GM18499 (cell line): Measurements from ENCODE around the gene PLD4.
"Not testable (repeated sequence)": the region's sequence is repeated elsewhere in the genome, so short reads cannot be mapped to it uniquely, and the experiment has no call there.

Experiments
- ATAC-seq: cut with Tn5 transposase; IDR thresholded peaks from one replicate; pipeline ENCODE4 v1.9.1; 2021; ENCODE audit warnings: moderate number of reproducible peaks; ENCODE audit not compliant: insufficient read depth, unreplicated experiment

The PLD4 gene, protein sequence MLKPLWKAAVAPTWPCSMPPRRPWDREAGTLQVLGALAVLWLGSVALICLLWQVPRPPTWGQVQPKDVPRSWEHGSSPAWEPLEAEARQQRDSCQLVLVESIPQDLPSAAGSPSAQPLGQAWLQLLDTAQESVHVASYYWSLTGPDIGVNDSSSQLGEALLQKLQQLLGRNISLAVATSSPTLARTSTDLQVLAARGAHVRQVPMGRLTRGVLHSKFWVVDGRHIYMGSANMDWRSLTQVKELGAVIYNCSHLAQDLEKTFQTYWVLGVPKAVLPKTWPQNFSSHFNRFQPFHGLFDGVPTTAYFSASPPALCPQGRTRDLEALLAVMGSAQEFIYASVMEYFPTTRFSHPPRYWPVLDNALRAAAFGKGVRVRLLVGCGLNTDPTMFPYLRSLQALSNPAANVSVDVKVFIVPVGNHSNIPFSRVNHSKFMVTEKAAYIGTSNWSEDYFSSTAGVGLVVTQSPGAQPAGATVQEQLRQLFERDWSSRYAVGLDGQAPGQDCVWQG

DNA sequence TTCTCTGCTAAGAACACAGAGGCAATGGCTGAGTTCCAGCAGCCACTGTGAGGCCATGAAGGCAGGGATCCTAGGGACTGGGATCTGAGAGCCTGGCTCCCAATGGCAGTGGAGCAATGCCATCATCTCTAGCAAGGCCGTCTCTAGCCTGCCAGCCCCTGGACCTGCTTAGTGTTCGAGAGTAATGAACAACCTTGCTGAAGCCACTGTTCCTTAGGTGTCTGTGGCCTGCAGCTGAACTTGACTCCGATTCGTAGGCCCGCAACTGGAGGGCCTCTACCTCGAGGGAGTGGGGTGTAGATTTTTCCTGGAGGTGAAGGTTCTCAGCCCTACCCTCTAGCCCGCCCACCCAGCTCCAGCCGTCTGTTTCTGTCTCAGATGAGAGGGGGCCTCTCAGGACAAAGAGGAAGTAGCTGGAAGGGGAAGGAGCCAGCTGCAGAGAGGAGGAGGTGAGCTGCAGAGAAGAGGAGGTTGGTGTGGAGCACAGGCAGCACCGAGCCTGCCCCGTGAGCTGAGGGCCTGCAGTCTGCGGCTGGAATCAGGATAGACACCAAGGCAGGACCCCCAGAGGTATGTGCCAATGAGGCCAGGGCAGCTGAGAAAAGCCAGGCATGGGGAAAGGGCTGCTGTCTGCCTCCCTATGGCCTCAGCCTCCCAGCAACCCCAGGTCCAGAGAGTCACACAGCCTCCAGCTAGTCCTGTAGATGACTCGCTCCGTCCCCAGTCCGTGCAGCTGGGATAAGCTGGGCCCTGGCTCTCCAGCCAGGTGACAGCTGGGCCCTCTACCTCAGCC lies at the start of gene PLD4:
Gene PLD4 (plus strand): TSS at position 459 of the 793 bp plus-strand sequence. CDS start 2,262 bp downstream, outside the sequence.
- ATAC-seq, result no peak

DNA sequence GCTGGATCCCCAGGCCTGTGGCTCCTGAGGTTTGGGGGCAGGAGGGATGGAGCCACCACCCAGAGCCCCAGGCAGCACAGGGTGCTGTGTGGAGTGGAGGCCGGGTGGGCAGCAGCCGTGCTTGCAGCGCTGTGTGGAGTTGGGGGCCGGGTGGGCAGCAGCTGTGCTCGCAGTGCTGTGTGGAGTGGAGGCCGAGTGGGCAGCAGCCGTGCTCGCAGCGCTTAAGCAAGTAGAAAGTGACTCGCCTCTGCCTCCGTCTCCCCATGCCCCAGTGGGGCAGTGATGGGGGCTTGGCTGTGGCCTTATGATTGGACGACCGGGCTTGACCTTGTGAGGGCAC lies 49.3 kb upstream of the PLD4 start:
- ATAC-seq, result no peak

DNA sequence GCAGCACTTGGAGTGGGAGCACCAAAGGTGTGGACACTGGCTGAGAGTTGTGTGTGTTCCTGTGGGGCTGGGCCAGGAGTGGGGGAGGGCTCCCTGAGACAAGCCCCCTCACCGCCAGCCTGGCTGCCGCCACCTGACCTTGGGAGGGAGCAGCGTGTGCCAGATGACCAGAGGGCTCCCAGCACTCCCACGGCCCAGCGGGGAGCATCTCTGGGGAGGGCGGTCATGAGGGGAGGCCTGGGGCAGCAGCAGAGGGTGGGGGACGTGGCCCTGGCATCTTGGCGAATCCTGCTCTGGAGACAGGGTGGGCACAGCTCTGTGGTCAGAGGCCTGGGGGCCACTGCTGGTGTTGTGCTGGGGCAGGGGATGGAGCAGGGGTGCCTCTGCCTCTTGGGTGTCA lies 48.9 kb upstream of the PLD4 start:
- no peak for ATAC-seq

DNA sequence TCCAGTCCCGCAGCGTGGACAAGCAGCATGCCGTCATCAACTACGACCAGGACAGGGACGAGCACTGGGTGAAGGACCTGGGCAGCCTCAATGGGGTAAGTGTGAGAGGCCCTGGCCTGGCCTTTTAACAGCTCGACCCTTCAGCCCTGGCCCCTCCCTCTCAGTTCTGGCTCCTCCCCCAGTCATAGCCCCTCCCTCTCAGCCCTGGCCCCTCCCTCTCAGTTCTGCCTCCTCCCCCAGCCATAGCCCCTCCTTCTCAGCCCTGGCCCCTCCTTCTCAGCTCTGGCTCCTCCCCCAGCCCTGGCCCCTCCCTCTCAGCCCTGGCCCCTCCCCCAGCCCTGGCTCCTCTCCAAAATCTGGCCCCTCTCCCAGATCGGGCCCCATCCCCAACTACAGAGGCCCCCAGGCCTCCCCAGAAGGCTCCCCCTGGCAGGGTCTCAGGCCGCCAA lies 48.4 kb upstream of the PLD4 start:
- no peak for ATAC-seq

DNA sequence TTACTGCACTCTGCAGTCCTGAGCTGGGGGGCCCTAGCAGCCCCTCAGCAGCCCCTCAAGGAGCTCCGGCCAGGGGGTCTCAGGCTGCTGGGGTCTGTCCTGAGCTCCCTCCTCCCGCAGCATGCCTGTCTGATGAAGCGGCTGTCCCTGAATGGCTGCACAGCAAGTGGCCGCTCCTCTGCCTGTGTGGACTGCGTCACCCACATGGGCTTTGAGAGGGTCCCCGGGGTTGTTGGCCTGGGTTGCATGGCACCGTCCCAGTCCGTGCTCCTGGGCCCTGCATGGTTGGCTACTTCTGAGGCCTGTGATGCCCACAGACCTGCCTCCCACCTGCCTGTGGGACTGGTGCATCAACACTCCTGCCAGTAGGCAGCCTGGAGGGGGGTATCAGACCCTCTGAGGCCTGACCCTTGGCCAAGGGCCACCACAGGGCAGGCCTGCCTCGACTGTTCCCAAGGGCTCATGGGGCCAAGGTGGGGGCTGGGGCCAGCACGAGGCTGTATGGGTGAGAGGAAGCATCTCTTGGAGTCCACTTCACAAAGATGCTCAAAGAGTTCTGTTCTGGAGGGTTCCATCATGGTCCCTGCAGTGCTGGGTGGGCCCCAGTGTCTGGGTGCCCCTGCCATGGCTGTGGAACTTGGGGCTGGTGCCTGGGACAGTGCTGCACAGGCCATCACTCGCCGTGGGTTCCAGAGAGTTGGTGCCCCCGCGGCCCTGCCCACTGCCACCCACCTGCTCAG lies 47.4 kb upstream of the PLD4 start:
- ATAC-seq, result no peak

DNA sequence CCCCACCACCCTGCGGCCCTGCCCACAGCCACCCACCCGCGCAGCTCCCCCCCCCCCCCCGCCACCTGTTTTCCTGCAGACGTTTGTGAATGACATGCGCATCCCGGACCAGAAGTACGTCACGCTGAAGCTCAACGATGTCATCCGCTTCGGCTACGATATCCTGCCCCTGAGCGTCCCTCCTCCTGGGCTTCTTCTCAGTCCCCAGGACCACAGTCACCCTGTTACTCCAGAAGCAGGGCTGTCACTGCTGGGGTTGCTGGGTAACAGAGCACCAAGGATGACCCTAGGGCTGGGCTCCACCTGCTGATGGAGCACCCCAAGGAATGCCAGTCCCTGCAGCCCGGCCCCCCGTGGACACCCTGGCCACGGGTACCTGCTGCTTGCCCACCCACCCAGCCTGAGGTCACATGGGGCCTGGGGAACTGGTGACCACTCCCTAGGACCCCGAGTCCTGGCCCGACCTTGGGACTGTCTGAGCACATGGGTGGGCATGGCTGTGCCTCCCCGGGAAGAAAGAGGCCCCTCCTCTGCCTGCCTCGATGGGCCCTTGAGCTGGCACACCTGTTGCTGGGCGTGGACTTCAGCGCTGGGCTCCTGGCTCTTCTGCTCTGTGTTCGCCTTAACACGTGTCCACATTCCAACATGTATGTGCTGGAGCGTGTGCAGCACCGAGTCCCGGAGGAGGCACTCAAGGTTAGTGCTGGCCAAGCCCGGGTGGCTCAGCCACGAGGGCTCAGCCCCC lies 46.7 kb upstream of the PLD4 start:
- no peak for ATAC-seq

DNA sequence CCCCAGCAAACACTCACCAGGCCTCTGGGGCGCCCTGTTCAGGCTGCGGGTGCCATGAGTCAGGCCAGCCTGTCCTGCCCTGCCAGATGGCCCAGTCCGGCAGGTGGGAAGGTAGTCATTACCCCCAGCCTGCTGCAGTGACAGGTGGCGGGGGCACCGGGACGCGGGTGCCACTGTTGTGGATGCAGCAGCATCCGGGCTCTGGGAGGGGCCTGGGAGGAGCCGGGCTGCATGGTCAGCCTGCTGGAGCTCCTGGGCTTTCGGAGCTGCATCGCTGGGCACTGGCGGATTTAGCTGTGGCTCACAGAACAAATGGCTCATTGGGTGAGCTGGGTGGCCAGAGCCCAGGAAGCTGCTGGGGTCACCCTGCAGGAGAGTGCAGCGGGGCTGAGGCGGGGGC lies 46.1 kb upstream of the PLD4 start:
- no peak for ATAC-seq

DNA sequence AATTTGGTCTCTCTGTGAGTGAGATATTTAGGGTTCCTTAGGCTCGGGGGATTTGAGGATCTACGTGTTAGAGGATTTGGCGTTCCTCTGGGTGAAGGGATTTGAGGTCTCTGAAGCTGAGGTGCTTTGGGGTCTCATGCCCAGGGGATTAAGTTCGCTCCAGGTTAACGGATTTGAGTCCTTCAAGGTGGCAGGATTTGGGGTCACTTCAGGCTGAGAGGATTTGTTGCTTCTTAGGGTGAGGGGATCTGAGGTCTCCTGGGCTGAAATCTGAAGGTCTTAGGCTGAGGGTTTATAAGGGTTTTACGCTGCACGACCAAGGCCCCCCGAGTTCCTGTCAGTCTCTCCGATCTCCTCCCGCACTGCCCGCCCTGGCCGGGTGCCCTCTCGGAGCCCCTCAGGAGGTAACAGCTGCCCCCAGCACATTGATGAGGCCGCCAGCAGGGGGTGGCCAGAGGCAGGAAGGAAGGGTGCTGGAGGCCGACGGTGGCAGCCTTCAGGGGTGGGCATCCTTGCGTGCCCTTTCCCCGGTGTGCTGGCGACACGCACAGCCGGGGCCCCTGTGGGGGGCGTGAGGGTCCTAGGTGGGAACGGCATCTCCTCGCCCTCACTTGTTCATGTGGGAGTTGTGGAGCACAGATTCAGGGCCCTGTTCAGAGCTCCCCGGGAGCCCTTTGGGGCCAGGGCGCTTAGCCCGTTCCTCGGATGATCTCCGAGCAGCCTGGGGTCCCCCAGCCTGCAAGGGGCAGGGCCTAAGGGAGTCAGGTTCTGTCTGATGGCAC lies 45.3 kb upstream of the PLD4 start:
- no peak for ATAC-seq

DNA sequence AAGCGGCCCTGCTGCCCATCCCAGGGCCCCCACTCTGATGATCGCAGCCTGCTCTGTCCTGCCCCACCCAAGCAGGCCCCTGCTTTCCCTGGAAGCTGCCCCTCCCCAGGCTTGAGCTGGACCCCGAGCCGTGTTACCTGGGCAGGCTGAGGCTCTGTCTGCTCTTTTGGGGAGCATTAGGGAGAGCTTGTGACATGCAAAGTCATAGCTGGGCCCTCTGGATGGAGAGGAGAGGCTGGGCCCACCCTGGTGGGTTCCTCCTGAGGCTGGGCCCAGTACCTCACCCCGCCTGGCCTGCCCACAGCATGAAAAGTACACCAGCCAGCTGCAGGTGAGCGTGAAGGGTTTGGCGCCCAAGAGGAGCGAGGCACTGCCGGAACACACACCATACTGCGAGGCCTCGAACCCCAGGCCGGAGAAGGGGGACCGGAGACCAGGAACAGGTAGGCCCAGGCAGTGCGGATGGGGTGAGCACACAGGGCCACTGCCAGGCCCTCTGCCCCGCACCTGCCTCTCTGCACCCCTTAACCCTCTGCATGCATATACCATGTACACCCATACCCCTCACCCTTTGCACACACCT lies 44.6 kb upstream of the PLD4 start:
- no peak for ATAC-seq

DNA sequence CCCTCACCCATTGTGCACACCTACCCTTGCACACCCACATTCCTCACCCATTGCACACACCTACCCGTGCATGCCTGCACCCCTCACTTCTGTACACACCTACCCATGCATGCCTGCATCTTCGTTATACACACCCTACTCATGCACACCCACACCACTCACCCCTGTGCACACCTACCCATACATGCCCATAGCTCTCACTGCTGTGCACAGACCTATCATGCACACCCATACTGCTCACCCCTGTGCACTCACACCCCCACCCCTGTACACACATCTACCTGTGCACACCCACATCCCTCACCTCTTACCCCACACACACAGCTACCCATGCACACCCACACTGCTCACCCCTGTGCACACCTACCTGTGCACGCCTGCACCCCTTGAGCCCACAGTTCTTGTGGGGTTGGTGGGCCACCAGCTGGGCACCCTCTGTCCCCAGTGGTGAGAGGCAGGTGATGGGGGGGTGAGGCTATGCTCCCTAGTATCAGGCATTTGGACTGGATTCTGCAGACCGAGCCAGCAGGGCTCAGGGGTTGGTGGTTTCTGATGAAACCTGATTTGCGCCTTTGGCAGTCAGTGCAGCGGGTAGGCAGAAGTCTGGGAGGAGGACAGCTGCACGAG lies 44.0 kb upstream of the PLD4 start:
- ATAC-seq, result no peak

DNA sequence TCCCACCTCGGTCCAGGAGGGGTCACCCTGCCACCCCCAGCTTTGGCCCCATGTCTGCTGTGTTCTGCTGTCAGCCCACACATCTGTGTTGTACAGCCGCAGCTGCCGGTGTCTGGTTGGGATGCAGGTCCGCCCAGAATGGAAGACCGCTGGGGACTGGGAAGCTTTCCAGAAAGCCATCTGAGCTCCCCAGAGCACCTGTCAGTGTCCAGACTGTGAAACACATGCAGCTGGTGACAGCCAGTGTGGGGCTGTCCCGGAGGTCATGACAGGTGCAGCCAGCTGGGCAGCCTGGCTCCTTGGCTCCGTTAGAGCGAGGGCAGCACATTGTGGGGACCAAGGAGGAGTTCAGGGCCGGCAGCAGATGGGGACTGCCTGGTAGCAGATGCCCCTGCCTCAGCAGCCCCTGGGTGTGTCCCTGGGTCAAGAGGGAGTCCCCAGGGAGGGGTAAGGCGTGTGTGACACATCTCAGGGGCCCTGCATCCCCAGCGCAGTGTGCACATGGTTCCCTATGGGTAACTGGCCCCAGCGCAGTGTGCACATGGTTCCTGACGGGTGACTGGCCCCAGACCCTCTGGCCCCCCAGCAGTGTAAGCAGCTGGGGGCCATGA lies 43.2 kb upstream of the PLD4 start:
- no peak for ATAC-seq

DNA sequence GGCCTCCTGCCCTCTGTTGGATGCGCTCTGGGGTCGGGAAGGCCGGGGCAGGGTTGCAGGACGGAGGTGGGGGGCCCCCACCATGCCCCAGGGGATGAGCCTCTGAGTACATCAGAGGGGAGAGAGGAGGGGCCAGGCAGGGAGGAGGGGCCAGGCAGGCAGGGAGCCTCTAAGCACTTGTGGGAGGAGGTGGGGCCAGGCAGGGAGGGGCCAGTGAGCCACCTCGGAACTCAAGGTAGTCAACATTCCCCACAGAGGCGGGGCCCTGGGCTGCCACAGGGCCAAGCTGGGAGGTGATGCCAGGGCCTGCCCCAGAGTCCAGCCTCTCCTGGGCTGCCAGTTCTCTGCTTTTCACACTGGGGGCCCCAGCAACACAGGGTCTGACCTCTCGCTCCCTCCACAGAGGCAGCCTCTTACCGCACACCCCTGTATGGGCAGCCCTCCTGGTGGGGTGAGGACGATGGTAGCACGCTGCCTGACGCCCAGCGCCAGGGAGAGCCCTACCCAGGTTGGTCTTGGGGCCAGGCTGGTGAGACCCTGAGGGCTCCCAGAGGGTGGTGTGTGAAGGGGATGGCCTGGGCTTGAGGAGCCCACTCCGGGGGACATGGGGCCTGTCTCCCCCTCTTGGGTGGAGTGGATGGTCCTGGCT lies 42.2 kb upstream of the PLD4 start:
- no peak for ATAC-seq

DNA sequence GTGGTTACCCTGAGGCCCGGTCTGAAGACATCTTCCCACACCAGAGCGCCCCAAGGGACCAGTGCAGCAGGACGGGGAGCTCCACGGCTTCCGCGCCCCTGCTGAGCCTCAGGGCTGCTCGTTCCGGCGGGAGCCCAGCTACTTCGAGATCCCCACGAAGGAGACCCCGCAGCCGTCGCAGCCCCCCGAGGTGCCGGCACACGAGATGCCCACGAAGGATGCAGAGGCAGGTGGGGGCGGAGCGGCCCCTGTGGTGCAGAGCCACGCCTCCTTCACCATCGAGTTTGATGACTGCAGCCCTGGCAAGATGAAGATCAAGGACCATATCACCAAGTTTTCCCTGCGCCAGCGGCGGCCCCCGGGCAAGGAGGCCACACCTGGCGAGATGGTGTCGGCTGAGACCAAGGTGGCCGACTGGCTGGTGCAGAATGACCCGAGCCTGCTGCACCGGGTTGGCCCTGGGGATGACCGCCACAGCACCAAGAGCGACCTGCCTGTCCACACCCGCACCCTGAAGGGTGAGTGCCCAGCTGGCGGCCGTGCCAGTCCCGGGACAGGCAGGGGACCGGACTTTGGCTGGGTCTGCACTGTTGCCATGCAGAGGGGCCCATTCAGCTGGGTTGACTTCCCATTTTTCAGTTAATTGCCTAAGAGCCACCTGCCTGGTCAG lies 41.6 kb upstream of the PLD4 start:
- ATAC-seq, result no peak

DNA sequence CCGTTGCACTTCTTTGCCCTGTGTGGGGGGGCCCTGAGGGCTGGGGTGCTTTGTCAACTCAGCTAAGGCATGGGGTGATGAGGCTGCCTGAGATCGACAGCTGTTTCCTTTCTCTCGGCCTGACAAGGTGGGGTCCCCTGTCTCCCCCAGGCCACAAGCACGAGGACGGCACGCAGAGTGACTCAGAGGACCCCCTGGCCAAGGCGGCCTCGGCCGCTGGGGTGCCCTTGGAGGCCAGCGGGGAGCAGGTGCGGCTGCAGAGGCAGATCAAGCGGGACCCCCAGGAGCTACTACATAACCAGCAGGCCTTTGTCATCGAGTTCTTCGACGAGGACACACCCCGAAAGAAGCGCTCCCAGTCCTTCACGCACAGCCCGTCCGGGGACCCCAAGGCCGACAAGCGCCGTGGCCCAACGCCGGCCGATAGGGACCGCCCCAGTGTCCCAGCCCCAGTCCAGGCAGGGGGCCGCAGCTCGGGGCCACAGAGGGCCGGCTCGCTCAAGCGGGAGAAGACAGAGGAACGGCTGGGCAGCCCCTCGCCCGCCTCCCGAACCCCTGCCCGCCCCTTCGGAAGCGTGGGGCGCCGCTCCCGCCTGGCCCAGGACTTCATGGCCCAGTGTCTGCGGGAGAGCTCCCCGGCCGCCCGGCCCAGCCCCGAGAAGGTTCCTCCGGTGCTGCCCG lies 40.9 kb upstream of the PLD4 start:
- no peak for ATAC-seq

DNA sequence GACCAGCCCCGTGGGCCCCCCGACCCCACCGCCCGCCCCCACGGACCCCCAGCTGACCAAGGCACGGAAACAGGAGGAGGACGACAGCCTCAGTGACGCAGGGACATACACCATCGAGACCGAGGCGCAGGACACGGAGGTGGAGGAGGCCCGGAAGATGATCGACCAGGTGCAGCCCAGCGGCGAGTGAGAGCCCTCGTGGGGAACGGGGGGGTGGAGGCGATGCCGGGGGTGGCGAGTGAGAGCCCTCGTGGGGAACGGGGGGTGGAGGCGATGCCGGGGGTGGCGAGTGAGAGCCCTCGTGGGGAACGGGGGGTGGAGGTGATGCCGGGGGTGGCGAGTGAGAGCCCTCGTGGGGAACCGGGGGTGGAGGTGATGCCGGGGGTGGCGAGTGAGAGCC lies 40.3 kb upstream of the PLD4 start:
- not testable (repeated sequence) for ATAC-seq
